GM23338 (cell line): Measurements from ENCODE around the gene ACCSL.

Experiments
- CREB1 ChIP-seq: fragments of 250-450 bp; sonication (Bioruptor Pico); IDR thresholded peaks from 2 replicates; pipeline ENCODE4 v1.5.0; 2020; ENCODE audit warnings: low read depth, mild to moderate bottlenecking, moderate library complexity
- CTCF ChIP-seq, 2 experiments: fragments of 200-600 bp in 1 of 2; sonication (generic) in 1 of 2; conservative IDR thresholded peaks; 2 replicates each; pipeline versions ENCODE4 v1.5.1 to v1.6.1; 2016 to 2017; ENCODE audit warnings: antibody characterized with exemption in 2 of 2, low read depth in 2 of 2, mild to moderate bottlenecking in 2 of 2, moderate library complexity in 1 of 2
- ETS1 ChIP-seq: IDR thresholded peaks from 2 replicates; pipeline ENCODE4 v1.6.1; 2016; ENCODE audit warnings: antibody characterized with exemption
- EZH2 ChIP-seq: fragments of 200-600 bp; sonication (generic); IDR thresholded peaks from one replicate; pipeline ENCODE4 v1.8.0; 2017; ENCODE audit warnings: antibody characterized with exemption, mild to moderate bottlenecking, low read depth; ENCODE audit not compliant: unreplicated experiment
- EZH2phosphoT487 ChIP-seq: fragments of 200-600 bp; sonication (generic); IDR thresholded peaks from one replicate; pipeline ENCODE4 v1.8.1; 2018; ENCODE audit warnings: antibody characterized with exemption; ENCODE audit not compliant: unreplicated experiment
- JUNB ChIP-seq: IDR thresholded peaks from one replicate; pipeline ENCODE4 v1.6.1; 2016; ENCODE audit warnings: antibody characterized with exemption; ENCODE audit not compliant: unreplicated experiment
- NANOG ChIP-seq: IDR thresholded peaks from 2 replicates; pipeline ENCODE4 v1.6.1; 2016; ENCODE audit warnings: antibody characterized with exemption, borderline replicate concordance
- POLR2AphosphoS5 ChIP-seq: IDR thresholded peaks from 2 replicates; pipeline ENCODE4 v1.6.1; 2016; ENCODE audit warnings: antibody characterized with exemption, low read depth
- REST ChIP-seq: IDR thresholded peaks from one replicate; pipeline ENCODE4 v1.6.1; 2018; ENCODE audit warnings: antibody characterized with exemption; ENCODE audit not compliant: unreplicated experiment
- STAT1 ChIP-seq: IDR thresholded peaks from one replicate; pipeline ENCODE4 v1.6.1; 2016; ENCODE audit warnings: antibody characterized with exemption; ENCODE audit not compliant: unreplicated experiment
- ZNF114 ChIP-seq: fragments of 250-450 bp; sonication (Bioruptor Pico); IDR thresholded peaks from 2 replicates; pipeline ENCODE4 v1.5.0; 2020; ENCODE audit warnings: mild to moderate bottlenecking, moderate library complexity
- ZNF331 ChIP-seq: fragments of 250-450 bp; sonication (Bioruptor Pico); IDR thresholded peaks from 2 replicates; pipeline ENCODE4 v1.5.0; 2020; ENCODE audit warnings: low read depth, mild to moderate bottlenecking, moderate library complexity

- no peak for TF ChIP-seq JUNB
- TF ChIP-seq ETS1, result no peak
- TF ChIP-seq CTCF (conservative IDR thresholded peaks at IDR 0.05; ENCODE audit: low read depth in 2 of 2), result no peak
- no peak for TF ChIP-seq EZH2phosphoT487
- no peak for TF ChIP-seq ZNF331 (CRISPR knock-in tag)
- TF ChIP-seq POLR2AphosphoS5, result no peak
- no peak for TF ChIP-seq EZH2
- no peak for TF ChIP-seq CREB1 (CRISPR knock-in tag)
- no peak for TF ChIP-seq REST
- TF ChIP-seq ZNF114 (CRISPR knock-in tag), result no peak
- TF ChIP-seq STAT1, result no peak
- TF ChIP-seq NANOG, result no peak
These were observed 31.6 kb upstream of the ACCSL start for GRCh38 chr11:44016131-44016530.
